GM10266 (cell line): ENCODE results near the gene INPP5A.
"Not testable (repeated sequence)": the region's sequence is repeated elsewhere in the genome, so short reads cannot be mapped to it uniquely, and the experiment has no call there.

Source experiments
- DNase-seq: peaks from one replicate; pipeline ENCODE4 v3.0.0; 2012; ENCODE audit errors: extremely low spot score
- CTCF ChIP-seq: IDR thresholded peaks from 2 replicates; pipeline ENCODE4 v1.5.1; 2012; ENCODE audit warnings: mild to moderate bottlenecking, low read depth; ENCODE audit not compliant: control insufficient read depth, insufficient read depth; ENCODE audit errors: missing control alignments

INPP5A gene

GRCh38 chr10:132570771-132571649, 33.4 kb downstream of the INPP5A start:
- no peak for DNase-seq
- no peak for TF ChIP-seq CTCF

GRCh38 chr10:132571650-132572544, 34.3 kb downstream of the INPP5A start:
- peak; percentile 85 for DNase-seq
- TF ChIP-seq CTCF, result peak; percentile 5

GRCh38 chr10:132572545-132572937, 35.0 kb downstream of the INPP5A start:
- DNase-seq, result no peak

GRCh38 chr10:132572946-132573345, 35.4 kb downstream of the INPP5A start:
- DNase-seq, result not testable (repeated sequence)

More at GRCh38 chr10:132572545-132572937, 35.0 kb downstream of the INPP5A start:
- no peak for TF ChIP-seq CTCF

GRCh38 chr10:132574288-132574687, 36.7 kb downstream of the INPP5A start:
- DNase-seq, result no peak
- no peak for TF ChIP-seq CTCF

- no peak for DNase-seq
- TF ChIP-seq CTCF, result no peak
Observed at GRCh38 chr10:132574783-132575319, 37.3 kb downstream of the INPP5A start.

- TF ChIP-seq CTCF, result no peak
- peak; percentile 69 for DNase-seq
Observed at GRCh38 chr10:132575320-132576201, 38.0 kb downstream of the INPP5A start.
